K562 (cell line): ENCODE measurements around the gene GALNT12. TPM values are rescaled to one million over a fixed set of nuclear protein-coding genes. Genes with fewer than 3 reads are reported as not detected.
A peak's percentile ranks its signal among the peaks of the same experiment; 100 is the strongest.

Source experiments
- CSDE1 ChIP-seq, 2 experiments: fragments of 450-650 bp; IDR thresholded peaks; 2 replicates each; pipeline ENCODE4 v1.6.1; 2016; ENCODE audit warnings: mild to moderate bottlenecking in 1 of 2
- FOXJ2 ChIP-seq: fragments of 200-800 bp; sonication (Bioruptor generic); IDR thresholded peaks from 2 replicates; pipeline ENCODE4 v1.6.1; 2016; ENCODE audit warnings: missing genetic modification characterization, missing compliant biosample characterization
- FOXO4 ChIP-seq: fragments of 450-650 bp; formaldehyde crosslinking; IDR thresholded peaks from 2 replicates; pipeline ENCODE4 v1.4.0; 2020; ENCODE audit warnings: mild to moderate bottlenecking, moderate library complexity
- HMBOX1 ChIP-seq: sonication (generic); IDR thresholded peaks from 2 replicates; pipeline ENCODE4 v1.6.1; 2016
- HNRNPLL ChIP-seq: fragments of 200-400 bp; formaldehyde crosslinking; IDR thresholded peaks from 2 replicates; pipeline ENCODE4 v1.6.1; 2017; ENCODE audit warnings: low read length, low read depth, mild to moderate bottlenecking; ENCODE audit not compliant: poor library complexity, severe bottlenecking
- MAX ChIP-seq: sonication (generic); formaldehyde crosslinking; IDR thresholded peaks from 2 replicates; pipeline ENCODE4 v1.9.0; 2022; ENCODE audit warnings: mild to moderate bottlenecking, missing genetic modification reagents
- MED1 ChIP-seq: sonication (generic); formaldehyde crosslinking; IDR thresholded peaks from 2 replicates; pipeline ENCODE4 v1.8.1; 2023; ENCODE audit warnings: missing genetic modification reagents, borderline replicate concordance
- NCOA6 ChIP-seq: fragments of 450-650 bp; IDR thresholded peaks from 2 replicates; pipeline ENCODE4 v1.6.1; 2017; ENCODE audit warnings: mild to moderate bottlenecking
- NFIX ChIP-seq: fragments of 250-450 bp; sonication (Bioruptor Pico); IDR thresholded peaks from 2 replicates; pipeline ENCODE4 v1.4.0; 2020; ENCODE audit warnings: low read depth, mild to moderate bottlenecking, moderate library complexity
- NR0B1 ChIP-seq: fragments of 450-650 bp; IDR thresholded peaks from one replicate; pipeline ENCODE4 v1.6.1; 2018; ENCODE audit warnings: mild to moderate bottlenecking, moderate library complexity; ENCODE audit not compliant: partially characterized antibody
- RB1 ChIP-seq: fragments of 450-650 bp; IDR thresholded peaks from 2 replicates; pipeline ENCODE4 v1.6.1; 2017; ENCODE audit warnings: low read depth, mild to moderate bottlenecking
- RUNX1 ChIP-seq: sonication (generic); IDR thresholded peaks from 2 replicates; pipeline ENCODE4 v1.6.1; 2016; ENCODE audit warnings: antibody characterized with exemption, low read depth
- ZNF212 ChIP-seq: fragments of 450-650 bp; formaldehyde crosslinking; IDR thresholded peaks from 2 replicates; pipeline ENCODE4 v1.4.0; 2020; ENCODE audit warnings: mild to moderate bottlenecking
- ZNF589 ChIP-seq: fragments of 200-800 bp; sonication (Bioruptor generic); IDR thresholded peaks from 2 replicates; pipeline ENCODE4 v1.6.1; 2016; ENCODE audit warnings: low read depth, missing genetic modification characterization, missing compliant biosample characterization
- polyA plus RNA-seq, 8 experiments: library from polyadenylated mRNA; depleted of rRNA in 4 of 8; stranded (reverse) in 5 of 8; unstranded in 3 of 8; fragments of >200 nt; fragmentation: Nextera tagmentation in 2 of 8; fragmentation: Illumina TruSeq in 1 of 8; extraction: Ambion mirVana in 2 of 8; extraction: Trizol in 1 of 8; gene quantifications; 2 replicates each; pipeline versions ENCODE4 v1.2.1 to v1.2.3, GENCODE V29; 2011 to 2014; ENCODE audit warnings: inconsistent platforms in 1 of 8, missing spikeins in 1 of 8
- total RNA-seq, 7 experiments: library from RNA; depleted of rRNA in 6 of 7; stranded (reverse); fragments of >200 nt in 6 of 7; fragmentation: Illumina TruSeq in 2 of 7; extraction: Trizol in 2 of 7; gene quantifications; 2 replicates each; pipeline versions ENCODE4 v1.2.1 to v1.2.3, GENCODE V29; 2011 to 2021; ENCODE audit warnings: low replicate concordance in 1 of 7
- TF ChIP-seq, protein P1 (sequence below): fragments of 200-800 bp; sonication (Bioruptor generic); IDR thresholded peaks from 2 replicates; pipeline ENCODE4 v1.6.1; 2017; ENCODE audit warnings: missing genetic modification characterization, missing compliant biosample characterization
- TF ChIP-seq, protein P2 (sequence below), 2 experiments: fragments of 150-350 bp in 1 of 2; IDR thresholded peaks; 2 replicates each; pipeline ENCODE4 v1.6.1; 2012 to 2016; ENCODE audit warnings: low read depth in 2 of 2, low read length in 2 of 2, mild to moderate bottlenecking in 1 of 2, moderate library complexity in 1 of 2

Gene GALNT12
- total and polyA plus RNA-seq, 9 of the 15 experiments (the other 6 are each of a cell fraction or from before 2014, with no cell fraction given), result 29.7 to 82.9 (median 44.2) TPM

DNA sequence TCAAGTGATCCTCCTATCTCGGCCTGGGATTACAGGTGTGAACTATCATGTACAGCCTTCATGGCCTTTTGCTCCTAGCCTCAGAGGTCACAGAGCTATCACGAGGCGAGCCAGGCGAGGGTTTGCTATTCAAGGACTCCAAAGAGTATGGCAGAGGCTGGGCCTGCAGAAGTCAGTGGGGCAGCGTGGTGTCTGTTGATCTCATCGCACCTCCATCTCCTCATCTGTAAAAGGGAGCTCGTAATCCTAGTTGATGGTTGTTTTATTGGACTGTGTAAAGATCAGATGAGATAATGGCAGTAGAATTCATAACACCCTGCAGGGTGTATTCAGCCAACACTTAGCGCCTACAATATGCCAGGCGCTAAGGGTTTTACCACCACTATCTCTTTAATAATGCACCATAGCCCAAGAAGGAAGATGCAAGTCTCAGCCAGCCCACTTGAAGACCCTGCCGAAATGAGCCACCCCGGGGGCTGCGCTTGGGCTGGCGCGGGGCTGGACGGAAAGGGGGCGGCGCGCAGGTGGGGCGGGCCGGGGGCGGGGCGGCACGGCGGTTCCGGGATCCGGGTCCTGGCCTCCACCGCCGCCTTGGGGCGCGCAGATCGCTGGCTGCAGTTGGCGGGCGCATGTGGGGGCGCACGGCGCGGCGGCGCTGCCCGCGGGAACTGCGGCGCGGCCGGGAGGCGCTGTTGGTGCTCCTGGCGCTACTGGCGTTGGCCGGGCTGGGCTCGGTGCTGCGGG lies at the start of gene GALNT12 (continued):
- TF ChIP-seq, protein P1, sequence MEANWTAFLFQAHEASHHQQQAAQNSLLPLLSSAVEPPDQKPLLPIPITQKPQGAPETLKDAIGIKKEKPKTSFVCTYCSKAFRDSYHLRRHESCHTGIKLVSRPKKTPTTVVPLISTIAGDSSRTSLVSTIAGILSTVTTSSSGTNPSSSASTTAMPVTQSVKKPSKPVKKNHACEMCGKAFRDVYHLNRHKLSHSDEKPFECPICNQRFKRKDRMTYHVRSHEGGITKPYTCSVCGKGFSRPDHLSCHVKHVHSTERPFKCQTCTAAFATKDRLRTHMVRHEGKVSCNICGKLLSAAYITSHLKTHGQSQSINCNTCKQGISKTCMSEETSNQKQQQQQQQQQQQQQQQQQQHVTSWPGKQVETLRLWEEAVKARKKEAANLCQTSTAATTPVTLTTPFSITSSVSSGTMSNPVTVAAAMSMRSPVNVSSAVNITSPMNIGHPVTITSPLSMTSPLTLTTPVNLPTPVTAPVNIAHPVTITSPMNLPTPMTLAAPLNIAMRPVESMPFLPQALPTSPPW (CRISPR knock-in tag), result peak; percentile 75
- TF ChIP-seq FOXJ2 (tag) (no peak), RB1 (peak; percentile 69; the same call in 1 of the 2 replicates), NR0B1 (no peak), HNRNPLL (peak; percentile 85), FOXO4 (no peak), MED1 (CRISPR knock-in tag) (no peak), HMBOX1 (no peak), MAX (CRISPR knock-in tag) (0 out of 2 replicates have a peak, but pooled peaks have one; percentile 13), NCOA6 (no peak), NFIX (CRISPR knock-in tag) (no peak), ZNF589 (CRISPR knock-in tag) (0 out of 2 replicates have a peak, but pooled peaks have one; percentile 26), RUNX1 (no peak), ZNF212 (CRISPR knock-in tag) (no peak), CSDE1 (IDR thresholded peaks at IDR 0.05) (no peak)
- TF ChIP-seq, protein P2, sequence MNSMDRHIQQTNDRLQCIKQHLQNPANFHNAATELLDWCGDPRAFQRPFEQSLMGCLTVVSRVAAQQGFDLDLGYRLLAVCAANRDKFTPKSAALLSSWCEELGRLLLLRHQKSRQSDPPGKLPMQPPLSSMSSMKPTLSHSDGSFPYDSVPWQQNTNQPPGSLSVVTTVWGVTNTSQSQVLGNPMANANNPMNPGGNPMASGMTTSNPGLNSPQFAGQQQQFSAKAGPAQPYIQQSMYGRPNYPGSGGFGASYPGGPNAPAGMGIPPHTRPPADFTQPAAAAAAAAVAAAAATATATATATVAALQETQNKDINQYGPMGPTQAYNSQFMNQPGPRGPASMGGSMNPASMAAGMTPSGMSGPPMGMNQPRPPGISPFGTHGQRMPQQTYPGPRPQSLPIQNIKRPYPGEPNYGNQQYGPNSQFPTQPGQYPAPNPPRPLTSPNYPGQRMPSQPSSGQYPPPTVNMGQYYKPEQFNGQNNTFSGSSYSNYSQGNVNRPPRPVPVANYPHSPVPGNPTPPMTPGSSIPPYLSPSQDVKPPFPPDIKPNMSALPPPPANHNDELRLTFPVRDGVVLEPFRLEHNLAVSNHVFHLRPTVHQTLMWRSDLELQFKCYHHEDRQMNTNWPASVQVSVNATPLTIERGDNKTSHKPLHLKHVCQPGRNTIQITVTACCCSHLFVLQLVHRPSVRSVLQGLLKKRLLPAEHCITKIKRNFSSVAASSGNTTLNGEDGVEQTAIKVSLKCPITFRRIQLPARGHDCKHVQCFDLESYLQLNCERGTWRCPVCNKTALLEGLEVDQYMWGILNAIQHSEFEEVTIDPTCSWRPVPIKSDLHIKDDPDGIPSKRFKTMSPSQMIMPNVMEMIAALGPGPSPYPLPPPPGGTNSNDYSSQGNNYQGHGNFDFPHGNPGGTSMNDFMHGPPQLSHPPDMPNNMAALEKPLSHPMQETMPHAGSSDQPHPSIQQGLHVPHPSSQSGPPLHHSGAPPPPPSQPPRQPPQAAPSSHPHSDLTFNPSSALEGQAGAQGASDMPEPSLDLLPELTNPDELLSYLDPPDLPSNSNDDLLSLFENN (IDR thresholded peaks at IDR 0.05; ENCODE audit: low read depth in 2 of 2, low read length in 2 of 2), result no peak
